Upper lobe of left lung (tissue), 6 donors: ENCODE measurements around the gene ARHGAP45. TPM values are rescaled to one million over a fixed set of nuclear protein-coding genes. Genes with fewer than 3 reads are reported as not detected.
A peak's percentile ranks its signal among the peaks of the same experiment; 100 is the strongest.

ENCODE experiments used
- ATAC-seq, 2 donors: fragments of 200-7000 bp; cut with Tn5 transposase; one replicate each; pipeline ENCODE4 v1.9.1; 2022; ENCODE audit warnings: mild to moderate bottlenecking in 2 of 2, moderate library complexity in 2 of 2; ENCODE audit not compliant: low FRiP score in 2 of 2
- DNase-seq, 2 donors: peaks; one replicate each; pipeline ENCODE4 v3.0.0-alpha.2; 2019 to 2020
- H3K27ac ChIP-seq, 4 donors: fragments of 200-600 bp; sonication (generic); one replicate each; pipeline ENCODE4 v1.5.1; 2016 to 2019
- H3K27me3 ChIP-seq, 4 donors: fragments of 200-600 bp; sonication (generic); one replicate each; pipeline ENCODE4 v1.5.1; 2017 to 2019
- H3K36me3 ChIP-seq, 4 donors: fragments of 200-600 bp; sonication (generic); one replicate each; pipeline ENCODE4 v1.5.1; 2016 to 2019
- H3K4me1 ChIP-seq, 4 donors: fragments of 200-600 bp; sonication (generic); one replicate each; pipeline ENCODE4 v1.5.1; 2018 to 2019
- H3K4me3 ChIP-seq, 4 donors: fragments of 200-600 bp; sonication (generic); one replicate each; pipeline ENCODE4 v1.5.1; 2017 to 2019; ENCODE audit warnings: mild to moderate bottlenecking in 2 of 4, moderate library complexity in 1 of 4
- H3K9me3 ChIP-seq, 4 donors: fragments of 200-600 bp; sonication (generic); one replicate each; pipeline ENCODE4 v1.5.1; 2018 to 2019
- CTCF ChIP-seq, 6 experiments: fragments of 450-650 bp in 4 of 6; fragments of 200-600 bp in 2 of 6; sonication (generic) in 2 of 6; IDR thresholded peaks; one replicate each; pipeline ENCODE4 v1.5.1; 2016 to 2019; ENCODE audit warnings: antibody characterized with exemption in 6 of 6
- EP300 ChIP-seq, 4 donors: sonication (generic); formaldehyde crosslinking; IDR thresholded peaks; one replicate each; pipeline ENCODE4 v1.5.1; 2017; ENCODE audit warnings: antibody characterized with exemption in 4 of 4, control low read depth in 2 of 4
- POLR2A ChIP-seq, 4 donors: fragments of 450-650 bp; IDR thresholded peaks; one replicate each; pipeline ENCODE4 v1.5.1; 2016 to 2017; ENCODE audit warnings: antibody characterized with exemption in 4 of 4, mild to moderate bottlenecking in 2 of 4
- POLR2AphosphoS5 ChIP-seq, 2 donors: sonication (generic); formaldehyde crosslinking; IDR thresholded peaks; one replicate each; pipeline ENCODE4 v1.5.1; 2017; ENCODE audit warnings: antibody characterized with exemption in 2 of 2
- WGBS, 2 donors: methylation state at CpG; one replicate each; pipeline ENCODE4 v1.1.5; 2017 to 2018; 5-methylcytosine and 5-hydroxymethylcytosine counted together
- total RNA-seq, 6 donors: library from RNA; depleted of rRNA in 4 of 6; stranded (reverse); fragments of >200 nt in 4 of 6; gene quantifications; one replicate each; pipeline versions ENCODE4 v1.1.0 to v1.2.1, GENCODE V29; 2016 to 2021
- donor health status: DM: no; HTN: no; CAD: no; lungs with moderate emphysema.
- donor health status: DM: no; HTN: yes; CAD: no; lungs with severe emphysema.

The ARHGAP45 gene
- total RNA-seq, 6 donors from 2014 or later = 91.6 to 332 (median 123) TPM

- ATAC-seq (no peak), DNase-seq (peak; percentile 62 to 82)
- Histone ChIP-seq H3K4me3 (peak overlapping the region in 1 of 4 donors; percentile 5), H3K4me1 (peaks cover 29 to 51% (median 41%) of the 10 kb centered on the region in 4 donors), H3K27me3 (no peaks in the 10 kb centered on the region), H3K9me3 (no peaks in the 10 kb centered on the region), H3K27ac (peak overlapping the region in 3 of 4 donors; percentile 2 to 97 (median 2)), H3K36me3 (peaks cover 23 to 65% (median 64%) of the 10 kb centered on the region in 4 donors)
- TF ChIP-seq CTCF (IDR thresholded peaks at IDR 0.05) (peak in 4 of 6 experiments; percentile 9 to 28 (median 22)), POLR2A (IDR thresholded peaks at IDR 0.05) (no peak)
- WGBS, 2 donors = 68 to 93% methylated on average over 6 to 16 of the region's 17 CpGs
Measured at GRCh38 chr19:1106841-1107660, 40.1 kb downstream of the ARHGAP45 start.

GRCh38 chr19:1107661-1108261 lies 40.8 kb downstream of the ARHGAP45 start:
- Histone ChIP-seq H3K9me3 (no peaks in the 10 kb centered on the region), H3K4me3 (no peak overlapping the region), H3K27ac (peak overlapping the region in 2 of 4 donors; percentile 2 to 97), H3K36me3 (peaks cover 23 to 72% (median 71%) of the 10 kb centered on the region in 4 donors), H3K27me3 (no peaks in the 10 kb centered on the region), H3K4me1 (peaks cover 26 to 51% (median 40%) of the 10 kb centered on the region in 4 donors)
- ATAC-seq (no peak), DNase-seq (peak in 1 of 2 donors; percentile 82)
- 92 to 93% methylated on average over 20 to 22 of the region's 25 CpGs for WGBS, 2 donors
- TF ChIP-seq EP300 (IDR thresholded peaks at IDR 0.05) (no peak), POLR2A (IDR thresholded peaks at IDR 0.05) (no peak), POLR2AphosphoS5 (IDR thresholded peaks at IDR 0.05) (no peak), CTCF (IDR thresholded peaks at IDR 0.05) (no peak)

- H3K4me1 ChIP-seq = peaks cover 24 to 51% (median 40%) of the 10 kb centered on the region in 4 donors
- WGBS, 2 donors = 95 to 96% methylated on average over 34 to 57 of the region's 89 CpGs
- DNase-seq (peak in 1 of 2 donors; percentile 87), ATAC-seq (no peak)
- H3K4me3 ChIP-seq = no peak overlapping the region
- no peaks in the 10 kb centered on the region for H3K27me3 ChIP-seq
- no peak for TF ChIP-seq POLR2A (IDR thresholded peaks at IDR 0.05)
- no peak for TF ChIP-seq CTCF (IDR thresholded peaks at IDR 0.05)
- TF ChIP-seq POLR2AphosphoS5 (IDR thresholded peaks at IDR 0.05) = no peak
- no peak for TF ChIP-seq EP300 (IDR thresholded peaks at IDR 0.05)
- H3K9me3 ChIP-seq = no peaks in the 10 kb centered on the region
- H3K27ac ChIP-seq = no peak overlapping the region
- peaks cover 23 to 77% (median 76%) of the 10 kb centered on the region in 4 donors for H3K36me3 ChIP-seq
Measured at GRCh38 chr19:1108291-1109031, 41.5 kb downstream of the ARHGAP45 start.

- Histone ChIP-seq H3K27me3 (no peaks in the 10 kb centered on the region), H3K9me3 (no peaks in the 10 kb centered on the region), H3K36me3 (peaks cover 24 to 84% (median 83%) of the 10 kb centered on the region in 4 donors), H3K4me3 (no peak overlapping the region), H3K27ac (no peak overlapping the region), H3K4me1 (peaks cover 30 to 56% (median 45%) of the 10 kb centered on the region in 4 donors)
- WGBS, 2 donors = 90 to 95% methylated on average over 2 to 33 of the region's 48 CpGs
- no peak for ATAC-seq
- TF ChIP-seq CTCF (IDR thresholded peaks at IDR 0.05) (no peak), POLR2AphosphoS5 (IDR thresholded peaks at IDR 0.05) (peak in 1 of 2 donors; percentile 8), EP300 (IDR thresholded peaks at IDR 0.05) (no peak), POLR2A (IDR thresholded peaks at IDR 0.05) (no peak)
- DNase-seq = no peak
Measured at GRCh38 chr19:1109032-1109551, 42.1 kb downstream of the ARHGAP45 start.
